ENCODE results near the gene TMEM44. TPM values are rescaled to one million over a fixed set of nuclear protein-coding genes. Genes with fewer than 3 reads are reported as not detected.

TMEM44 gene
- total RNA-seq, 1 donor from 2014 or later, result 16.0 TPM

DNA sequence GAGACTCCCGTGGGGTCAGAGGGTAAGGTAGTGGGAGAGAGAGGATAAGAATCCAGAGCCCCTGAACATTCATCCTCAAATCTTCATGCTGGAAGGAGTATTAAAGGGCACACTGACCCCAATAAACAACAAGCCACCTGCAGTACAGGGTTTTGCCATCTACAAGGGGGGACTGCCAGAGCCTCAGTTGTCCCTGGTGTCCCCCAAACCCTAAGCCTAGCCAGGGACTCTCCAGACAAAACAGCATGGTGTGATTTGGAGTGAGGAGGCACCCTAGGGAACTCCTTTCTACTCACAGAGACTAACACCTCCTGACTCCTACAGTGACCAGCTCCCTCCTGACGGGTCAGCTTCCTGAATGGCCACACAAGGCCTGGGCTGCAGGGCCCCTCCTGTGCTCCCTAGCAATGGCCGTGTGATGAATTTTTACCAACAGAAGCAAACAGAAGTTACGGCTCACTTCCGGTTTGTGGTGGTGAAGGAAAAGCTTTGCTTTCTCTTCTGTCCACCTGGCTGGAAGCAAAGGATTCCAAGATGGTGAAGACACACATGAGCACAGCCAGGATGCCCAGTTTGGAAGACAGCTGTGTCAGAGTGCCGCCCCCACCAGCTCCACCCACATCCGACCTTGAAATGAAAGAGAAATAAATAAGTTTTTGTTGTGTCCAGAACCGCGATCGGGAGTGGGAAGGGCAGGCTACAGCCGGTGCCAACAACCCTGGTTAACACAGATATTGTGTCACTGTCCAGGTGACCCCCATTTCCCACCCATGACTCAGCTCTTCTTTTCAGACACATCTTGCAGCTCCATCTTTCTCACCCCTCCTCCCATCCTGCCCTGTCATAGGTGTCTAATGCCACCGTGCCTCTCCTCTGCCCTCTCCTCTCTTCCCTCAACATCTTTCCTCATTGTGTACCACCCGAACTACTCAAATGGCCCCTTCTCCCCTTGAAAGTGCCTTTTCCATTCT is 76.8 kb downstream of the TMEM44 start:
- TF ChIP-seq, protein P1, sequence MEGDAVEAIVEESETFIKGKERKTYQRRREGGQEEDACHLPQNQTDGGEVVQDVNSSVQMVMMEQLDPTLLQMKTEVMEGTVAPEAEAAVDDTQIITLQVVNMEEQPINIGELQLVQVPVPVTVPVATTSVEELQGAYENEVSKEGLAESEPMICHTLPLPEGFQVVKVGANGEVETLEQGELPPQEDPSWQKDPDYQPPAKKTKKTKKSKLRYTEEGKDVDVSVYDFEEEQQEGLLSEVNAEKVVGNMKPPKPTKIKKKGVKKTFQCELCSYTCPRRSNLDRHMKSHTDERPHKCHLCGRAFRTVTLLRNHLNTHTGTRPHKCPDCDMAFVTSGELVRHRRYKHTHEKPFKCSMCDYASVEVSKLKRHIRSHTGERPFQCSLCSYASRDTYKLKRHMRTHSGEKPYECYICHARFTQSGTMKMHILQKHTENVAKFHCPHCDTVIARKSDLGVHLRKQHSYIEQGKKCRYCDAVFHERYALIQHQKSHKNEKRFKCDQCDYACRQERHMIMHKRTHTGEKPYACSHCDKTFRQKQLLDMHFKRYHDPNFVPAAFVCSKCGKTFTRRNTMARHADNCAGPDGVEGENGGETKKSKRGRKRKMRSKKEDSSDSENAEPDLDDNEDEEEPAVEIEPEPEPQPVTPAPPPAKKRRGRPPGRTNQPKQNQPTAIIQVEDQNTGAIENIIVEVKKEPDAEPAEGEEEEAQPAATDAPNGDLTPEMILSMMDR (conservative IDR thresholded peaks at IDR 0.05; ENCODE audit: low read depth, low read length), result no peak
- no peak overlapping the region for H3K4me3 ChIP-seq (ENCODE audit: low read depth, low read length)
- no peak for DNase-seq (ENCODE audit: low read depth)

DNA sequence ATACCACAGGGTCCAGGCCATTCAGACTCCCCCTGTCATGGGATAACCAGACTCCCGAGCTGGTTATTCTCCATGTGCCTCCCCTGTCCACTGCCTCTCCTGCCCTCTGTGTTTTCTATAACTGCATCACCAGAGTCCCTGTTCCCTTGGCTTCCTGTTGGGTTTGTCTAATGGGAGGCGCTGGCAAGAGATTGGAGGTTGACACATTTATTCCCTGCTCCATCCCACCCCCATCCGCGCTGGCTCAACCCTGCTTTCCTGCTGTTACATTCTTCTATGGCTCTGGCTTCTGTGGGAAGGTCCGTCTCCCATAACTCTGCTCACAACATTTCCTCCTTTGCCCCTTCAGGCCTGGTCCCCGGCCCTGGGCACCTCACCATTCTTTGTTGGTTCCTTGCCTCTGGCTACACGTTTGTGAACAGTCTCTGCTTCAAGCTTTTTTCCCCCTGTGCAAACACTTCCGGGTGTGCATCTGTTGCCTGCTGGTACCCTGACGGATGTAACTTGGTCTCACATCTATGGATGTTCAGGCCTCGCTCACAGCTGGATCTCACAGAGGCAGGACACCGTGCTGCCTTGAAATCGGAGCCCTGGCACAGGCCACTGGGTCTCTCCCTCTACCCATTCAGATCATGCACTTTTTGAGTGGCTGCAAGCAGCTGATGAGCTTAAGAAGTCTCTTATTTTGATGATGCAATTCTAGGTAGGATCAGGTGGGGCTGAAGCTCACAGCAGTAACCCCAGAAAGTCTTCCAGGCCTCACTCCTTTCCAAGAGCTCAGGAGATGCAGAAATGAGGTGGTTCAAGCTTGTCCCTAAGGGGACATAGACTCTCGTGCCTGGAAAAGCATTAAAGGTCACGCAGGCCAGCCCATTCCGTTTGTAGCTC is 77.8 kb downstream of the TMEM44 start:
- TF ChIP-seq, protein P1 (conservative IDR thresholded peaks at IDR 0.05; ENCODE audit: low read depth, low read length), result no peak
- DNase-seq (ENCODE audit: low read depth), result no peak

DNA sequence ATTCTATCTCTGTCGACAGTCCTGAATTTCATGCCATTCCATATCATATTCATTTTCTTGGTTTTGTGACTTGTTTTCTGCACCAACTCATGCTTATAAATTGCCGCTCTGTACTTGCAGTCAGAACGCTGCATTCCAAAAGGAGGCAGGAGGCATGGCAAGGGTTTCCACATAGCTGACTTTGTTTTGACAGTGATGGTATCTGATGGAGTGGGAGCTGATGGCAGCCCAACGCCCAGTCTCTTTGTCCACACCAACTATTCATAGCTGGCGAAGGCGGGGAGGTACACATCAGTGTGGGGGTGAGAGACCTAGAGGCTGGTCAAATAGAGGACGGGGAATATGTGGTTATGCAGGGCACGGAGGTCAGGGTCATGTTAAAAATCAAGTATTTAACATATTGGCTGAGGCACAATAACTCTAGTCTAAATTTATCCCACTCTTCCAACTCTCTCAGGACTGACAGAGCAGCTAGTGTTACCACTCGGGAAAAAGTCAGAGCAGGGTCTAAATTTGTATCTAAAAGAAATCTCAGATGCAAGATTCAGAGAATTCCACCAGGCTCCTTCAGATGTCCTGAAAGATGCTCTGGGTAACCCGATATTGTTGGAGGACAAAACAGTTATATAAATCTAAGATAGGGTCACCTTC is 78.6 kb downstream of the TMEM44 start:
- TF ChIP-seq, protein P1 (conservative IDR thresholded peaks at IDR 0.05; ENCODE audit: low read depth, low read length), result no peak
- H3K4me3 ChIP-seq (ENCODE audit: low read depth, low read length), result no peak overlapping the region
- no peak for DNase-seq (ENCODE audit: low read depth)

More for the DNA sequence above, 77.8 kb downstream of the TMEM44 start:
- H3K4me3 ChIP-seq (ENCODE audit: low read depth, low read length), result no peak overlapping the region

DNA sequence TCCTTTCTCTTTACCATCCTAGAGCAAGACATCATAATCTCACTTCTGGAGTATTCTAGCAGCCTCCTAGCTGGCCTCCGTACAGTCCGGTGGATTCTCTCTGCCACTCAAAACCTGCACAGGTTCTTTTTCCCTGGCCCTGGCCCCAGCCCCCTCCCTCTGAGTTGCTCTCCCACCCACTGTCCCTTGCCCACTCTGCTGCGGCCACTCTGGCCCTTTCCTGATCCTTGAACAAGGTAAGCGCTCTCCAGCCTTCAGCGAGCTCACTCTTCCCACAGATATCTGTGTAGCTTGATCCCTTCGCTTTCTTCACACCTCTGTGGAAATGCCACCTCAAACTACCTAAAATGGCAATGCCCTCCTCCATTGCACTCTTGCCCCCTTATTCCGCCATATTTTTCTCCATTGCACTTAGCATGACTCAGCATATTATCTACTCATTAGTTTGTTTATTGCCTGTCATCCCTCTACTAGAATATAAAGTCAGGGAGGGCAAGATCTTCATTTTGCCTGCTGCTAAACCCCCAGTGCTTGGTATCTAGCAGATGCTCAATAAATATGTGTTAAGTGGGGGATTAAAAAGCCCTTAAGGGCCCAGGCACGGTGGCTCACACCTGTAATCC is 80.8 kb downstream of the TMEM44 start:
- no peak for DNase-seq (ENCODE audit: low read depth)
- H3K4me3 ChIP-seq (ENCODE audit: low read depth, low read length), result no peak overlapping the region
- TF ChIP-seq, protein P1 (conservative IDR thresholded peaks at IDR 0.05; ENCODE audit: low read depth, low read length), result no peak

DNA sequence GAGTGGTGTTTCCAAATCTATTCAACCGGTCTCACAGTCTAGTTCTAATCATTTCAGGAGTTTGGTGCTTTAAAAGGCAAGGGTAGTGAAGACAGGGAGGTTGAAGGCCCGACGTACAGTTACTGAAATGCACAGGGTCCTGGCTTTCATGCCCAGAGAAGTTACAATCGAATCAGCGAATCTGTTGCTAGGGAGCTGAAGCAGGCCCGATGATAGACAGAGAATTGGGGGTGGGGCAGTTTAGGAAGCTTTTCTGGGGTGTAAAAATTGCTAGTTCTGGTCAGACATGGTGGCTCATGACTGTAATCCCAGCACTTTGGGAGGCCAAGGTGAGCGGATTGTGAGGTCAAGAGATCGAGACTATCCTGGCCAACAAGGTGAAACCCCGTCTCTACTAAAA is 83.4 kb downstream of the TMEM44 start:
- DNase-seq (ENCODE audit: low read depth), result no peak
- H3K4me3 ChIP-seq (ENCODE audit: low read depth, low read length), result no peak overlapping the region
- TF ChIP-seq, protein P1 (conservative IDR thresholded peaks at IDR 0.05; ENCODE audit: low read depth, low read length), result no peak

Measured in epithelial cell of proximal tubule (primary cell).